T-helper 1 cell treated with Interleukin-12 subunit alpha and Interleukin-12 subunit beta and Interleukin-4 antibody, amounts not matched to agents 30 ng/mL and 1 ng/mL, for 36 hours (primary cell): ENCODE measurements around the gene MOSPD3. TPM values are rescaled to one million over a fixed set of nuclear protein-coding genes. Genes with fewer than 3 reads are reported as not detected.

Experiments
- intact Hi-C: fragments of 100-400 bp; cut with micrococcal nuclease; formaldehyde crosslinking; loops from one replicate; pipeline ENCODE4 v1.15.1; 2024
- total RNA-seq: library from RNA; stranded (reverse); gene quantifications from 2 replicates; pipeline ENCODE4 v1.2.3, GENCODE V29; 2022

MOSPD3 gene
- total RNA-seq, 1 donor from 2014 or later = 44.0 TPM

GRCh38 chr7:100620239-100620638, 7.9 kb downstream of the MOSPD3 start:
- intact Hi-C loops = no loop called here

- intact Hi-C loops = no loop called here
Measured at GRCh38 chr7:100620804-100621203, 8.5 kb downstream of the MOSPD3 start.

GRCh38 chr7:100621554-100621953, 9.2 kb downstream of the MOSPD3 start:
- intact Hi-C loops = no loop called here

- intact Hi-C loops = no loop called here
Measured at GRCh38 chr7:100623951-100624824, 11.8 kb downstream of the MOSPD3 start.

GRCh38 chr7:100626055-100626454, 13.7 kb downstream of the MOSPD3 start:
- intact Hi-C loops = loop anchor here (1.0 to 5.0 kb wide), 11 partner anchors 14 to 261 kb away; partner anchors contain the start of genes ACTL6B, FBXO24, GNB2 and LRCH4

- intact Hi-C loops = loop anchor here (1.0 to 5.0 kb wide), 11 partner anchors 14 to 261 kb away; partner anchors contain the start of genes ACTL6B, FBXO24, GNB2 and LRCH4
Measured at GRCh38 chr7:100626530-100627237, 14.3 kb downstream of the MOSPD3 start.

GRCh38 chr7:100627238-100627549, 14.9 kb downstream of the MOSPD3 start:
- intact Hi-C loops = loop anchor here (5.0 kb wide), 1 partner anchor 260 kb away; the partner anchor contains the start of gene UFSP1

GRCh38 chr7:100629117-100629716, 16.9 kb downstream of the MOSPD3 start:
- intact Hi-C loops = loop anchor here (5.0 kb wide), 1 partner anchor 258 kb away; the partner anchor contains the start of gene UFSP1

GRCh38 chr7:100630066-100630465, 17.7 kb downstream of the MOSPD3 start:
- intact Hi-C loops = no loop called here

- intact Hi-C loops = loop anchor here (1.0 kb wide), 1 partner anchor 60 kb away; no protein-coding TSS in a partner anchor
Measured at GRCh38 chr7:100632951-100633717, 20.8 kb downstream of the MOSPD3 start.

GRCh38 chr7:100639995-100640516, 27.7 kb downstream of the MOSPD3 start:
- intact Hi-C loops = no loop called here

GRCh38 chr7:100640517-100641440, 28.4 kb downstream of the MOSPD3 start:
- intact Hi-C loops = no loop called here

- intact Hi-C loops = no loop called here
Measured at GRCh38 chr7:100641463-100641859, 29.1 kb downstream of the MOSPD3 start, which contains the start of gene TFR2. Gene TFR2 (minus strand): TSS chr7:100641552. CDS start chr7:100641509, 43 bp downstream.

GRCh38 chr7:100641860-100642533, 29.7 kb downstream of the MOSPD3 start:
- intact Hi-C loops = no loop called here

- intact Hi-C loops = no loop called here
Measured at GRCh38 chr7:100642534-100642907, 30.2 kb downstream of the MOSPD3 start.

- intact Hi-C loops = no loop called here
Measured at GRCh38 chr7:100649826-100650565, 37.7 kb downstream of the MOSPD3 start.

- intact Hi-C loops = no loop called here
Measured at GRCh38 chr7:100654908-100655831, 42.8 kb downstream of the MOSPD3 start.
